Fibroblast of lung (primary cell): ENCODE results near the gene S100A11.

ENCODE experiments used
- EZH2 ChIP-seq: IDR thresholded peaks from 2 replicates; pipeline ENCODE4 v1.5.1; 2012; ENCODE audit warnings: low read length, control low read depth, mild to moderate bottlenecking; ENCODE audit errors: missing control alignments
- TF ChIP-seq, protein P1 (sequence below), 2 donors: IDR thresholded peaks in 1 of 2; conservative IDR thresholded peaks in 1 of 2; 1 replicate in 1 of 2; 2 replicates in 1 of 2; pipeline ENCODE4 v1.5.1; 2011 to 2012; ENCODE audit warnings: low read length in 2 of 2, control low read depth in 1 of 2, inconsistent platforms in 1 of 2, low read depth in 1 of 2, mild to moderate bottlenecking in 1 of 2

DNA sequence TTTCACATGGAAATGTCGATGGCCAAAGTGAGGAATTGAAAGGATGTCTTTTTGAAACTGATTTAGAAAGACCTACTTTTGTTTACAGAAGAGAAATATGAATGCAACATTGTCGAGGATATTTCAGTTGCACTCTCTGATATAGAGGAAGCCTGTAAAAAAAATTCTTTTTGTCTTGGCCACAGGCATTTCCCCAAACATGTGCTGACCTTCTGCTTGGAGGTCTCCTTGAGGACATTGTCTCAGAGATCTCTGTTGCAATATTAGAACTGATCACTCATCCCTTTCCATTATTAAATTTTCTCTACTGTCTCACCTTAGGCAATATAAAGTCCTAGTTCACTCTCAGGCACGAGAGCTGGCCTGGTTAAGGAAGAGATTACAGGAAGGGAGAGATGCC is 16.0 kb downstream of the S100A11 start:
- TF ChIP-seq, protein P1, sequence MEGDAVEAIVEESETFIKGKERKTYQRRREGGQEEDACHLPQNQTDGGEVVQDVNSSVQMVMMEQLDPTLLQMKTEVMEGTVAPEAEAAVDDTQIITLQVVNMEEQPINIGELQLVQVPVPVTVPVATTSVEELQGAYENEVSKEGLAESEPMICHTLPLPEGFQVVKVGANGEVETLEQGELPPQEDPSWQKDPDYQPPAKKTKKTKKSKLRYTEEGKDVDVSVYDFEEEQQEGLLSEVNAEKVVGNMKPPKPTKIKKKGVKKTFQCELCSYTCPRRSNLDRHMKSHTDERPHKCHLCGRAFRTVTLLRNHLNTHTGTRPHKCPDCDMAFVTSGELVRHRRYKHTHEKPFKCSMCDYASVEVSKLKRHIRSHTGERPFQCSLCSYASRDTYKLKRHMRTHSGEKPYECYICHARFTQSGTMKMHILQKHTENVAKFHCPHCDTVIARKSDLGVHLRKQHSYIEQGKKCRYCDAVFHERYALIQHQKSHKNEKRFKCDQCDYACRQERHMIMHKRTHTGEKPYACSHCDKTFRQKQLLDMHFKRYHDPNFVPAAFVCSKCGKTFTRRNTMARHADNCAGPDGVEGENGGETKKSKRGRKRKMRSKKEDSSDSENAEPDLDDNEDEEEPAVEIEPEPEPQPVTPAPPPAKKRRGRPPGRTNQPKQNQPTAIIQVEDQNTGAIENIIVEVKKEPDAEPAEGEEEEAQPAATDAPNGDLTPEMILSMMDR (conservative IDR thresholded peaks at IDR 0.05 in 1 of 2, IDR thresholded peaks at IDR 0.05 in 1 of 2; ENCODE audit: low read depth in 1 of 2, low read length in 2 of 2), result no peak
- no peak for TF ChIP-seq EZH2
